ENCODE data around the gene MINAR1.

MINAR1 gene

GRCh38 chr15:79472446-79472845, 40.3 kb downstream of the MINAR1 start:
- no peak for DNase-seq

DNA sequence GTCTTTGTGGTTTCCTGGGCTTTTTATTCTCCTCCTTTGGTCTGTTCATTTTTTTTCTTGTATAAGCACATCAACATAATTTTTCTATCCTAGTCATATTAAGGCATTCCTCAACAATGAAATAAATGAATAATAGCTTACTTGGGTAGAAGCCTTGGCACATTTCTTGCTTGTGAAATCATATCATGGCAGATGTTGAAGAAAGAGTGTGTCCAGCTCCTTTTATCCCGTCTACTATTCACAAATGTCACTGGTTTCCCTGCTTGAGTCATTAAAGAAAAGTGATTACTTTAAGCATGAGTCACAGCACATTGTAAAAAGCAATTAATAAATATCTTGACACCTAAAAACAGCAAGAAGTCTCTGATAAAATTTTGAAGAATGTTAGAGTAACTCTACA, 42.1 kb downstream of the MINAR1 start:
- no peak for DNase-seq

GRCh38 chr15:79475306-79475705, 43.2 kb downstream of the MINAR1 start:
- no peak for DNase-seq

GRCh38 chr15:79478108-79478507, 46.0 kb downstream of the MINAR1 start:
- DNase-seq = no peak

GRCh38 chr15:79479616-79480015, 47.5 kb downstream of the MINAR1 start:
- no peak for DNase-seq

GRCh38 chr15:79481793-79482192, 49.7 kb downstream of the MINAR1 start:
- DNase-seq = no peak

Measured in activated T-cell treated with anti-CD3 and anti-CD28 coated beads, Interleukin-2, amount 50 U/mL, for 48 hours (primary cell).